HCT116 (cell line): ENCODE measurements around the gene RBM28. TPM values are rescaled to one million over a fixed set of nuclear protein-coding genes. Genes with fewer than 3 reads are reported as not detected.

ENCODE experiments used
- ATAC-seq: fragments of 200-7000 bp; cut with Tn5 transposase; 2 replicates; pipeline ENCODE4 v1.9.1; 2020; ENCODE audit warnings: mild to moderate bottlenecking, moderate library complexity
- BruUV-seq: library from RNA; stranded (reverse); fragments of 400-500 nt; replicated peaks from 2 replicates; lab custom pipeline; 2021; lab: Mats Ljungman, UMichigan
- CTCF ChIA-PET: fragments of 300-600 bp; sonication (Branson Sonifier 250); formaldehyde crosslinking; loops from one replicate; lab custom pipeline; 2021; ENCODE audit warnings: antibody characterized with exemption; lab: Charles Lee
- POLR2A ChIA-PET: fragments of 300-600, 350-600 bp; sonication (Branson Sonifier 250); formaldehyde crosslinking; loops from one replicate; lab custom pipeline; 2021; ENCODE audit warnings: antibody characterized with exemption; lab: Charles Lee
- RAD21 ChIA-PET, 2 experiments: fragments of 300-600 bp; sonication (Branson Sonifier 250); formaldehyde crosslinking; loops; one replicate each; lab custom pipeline; 2023; ENCODE audit warnings: low total read pairs in 2 of 2; ENCODE audit not compliant: uncharacterized antibody in 2 of 2, unreplicated experiment in 2 of 2, low non-redundant PET in 1 of 2; lab: Charles Lee
- DNase-seq: peaks from one replicate; pipeline ENCODE4 v3.0.0-alpha.2; 2010; ENCODE audit warnings: low read depth, low spot score
- H2AFZ ChIP-seq: fragments of 200-600 bp; shearing (Covaris generic), sonication (generic); 2 replicates; pipeline ENCODE4 v1.6.1; 2017; ENCODE audit warnings: low read depth, mixed run types, mixed read lengths, antibody characterized with exemption, low read length; ENCODE audit not compliant: poor library complexity, severe bottlenecking
- H3K27ac ChIP-seq: 2 replicates; pipeline ENCODE4 v1.5.1; 2012; ENCODE audit warnings: low read depth, low read length
- H3K27me3 ChIP-seq: fragments of 200-600 bp; sonication (generic); 2 replicates; pipeline ENCODE4 v1.6.1; 2016; ENCODE audit warnings: mixed run types, low read length, mixed read lengths; ENCODE audit not compliant: insufficient read depth
- H3K36me3 ChIP-seq, 2 experiments: fragments of 200-500 bp in 1 of 2; fragments of 200-600 bp in 1 of 2; sonication (Bioruptor generic) in 1 of 2; sonication (generic) in 1 of 2; 2 replicates each; pipeline versions ENCODE4 v1.5.1 to v1.6.1; 2014 to 2016; ENCODE audit warnings: low read length in 2 of 2, inconsistent platforms in 1 of 2, mixed read lengths in 1 of 2, mixed run types in 1 of 2; ENCODE audit not compliant: insufficient read depth in 2 of 2, control insufficient read depth in 1 of 2
- H3K4me1 ChIP-seq, 2 experiments: fragments of 200-600 bp in 1 of 2; sonication (generic) in 1 of 2; 2 replicates each; pipeline versions ENCODE4 v1.5.1 to v1.6.1; 2012 to 2017; ENCODE audit warnings: low read length in 2 of 2, inconsistent platforms in 1 of 2, mild to moderate bottlenecking in 1 of 2, mixed read lengths in 1 of 2, mixed run types in 1 of 2, moderate library complexity in 1 of 2; ENCODE audit not compliant: insufficient read depth in 2 of 2, control insufficient read depth in 1 of 2
- H3K4me2 ChIP-seq: fragments of 200-600 bp; sonication (generic); 2 replicates; pipeline ENCODE4 v1.6.1; 2017; ENCODE audit warnings: mixed run types, low read length, mixed read lengths
- H3K4me3 ChIP-seq, 2 experiments: fragments of 200-600 bp in 1 of 2; sonication (generic) in 1 of 2; replicated peaks in 1 of 2; 2 replicates each; pipeline ENCODE4 v1.5.1; 2011 to 2016; ENCODE audit warnings: low read length in 2 of 2, control low read depth in 1 of 2, low read depth in 1 of 2, mild to moderate bottlenecking in 1 of 2, mixed read lengths in 1 of 2, mixed run types in 1 of 2
- H3K79me2 ChIP-seq: fragments of 200-600 bp; sonication (generic); 2 replicates; pipeline ENCODE4 v1.6.1; 2017; ENCODE audit warnings: mild to moderate bottlenecking, mixed run types, low read length, moderate library complexity, mixed read lengths; ENCODE audit not compliant: insufficient read depth
- H3K9ac ChIP-seq: fragments of 200-600 bp; sonication (generic); 2 replicates; pipeline ENCODE4 v1.6.1; 2016; ENCODE audit warnings: low read length, mixed read lengths
- H3K9me2 ChIP-seq: fragments of 200-600 bp; sonication (generic), shearing (Covaris generic); 2 replicates; pipeline ENCODE4 v1.6.1; 2017; ENCODE audit warnings: mixed run types, mild to moderate bottlenecking, moderate library complexity; ENCODE audit not compliant: insufficient read depth
- H3K9me3 ChIP-seq, 2 experiments: fragments of 200-500 bp in 1 of 2; fragments of 200-600 bp in 1 of 2; sonication (Bioruptor generic) in 1 of 2; sonication (generic) in 1 of 2; 2 replicates each; pipeline ENCODE4 v1.6.1; 2014 to 2017; ENCODE audit warnings: low read length in 2 of 2, mixed read lengths in 2 of 2, inconsistent platforms in 1 of 2, low read depth in 1 of 2, mild to moderate bottlenecking in 1 of 2, mixed run types in 1 of 2, moderate library complexity in 1 of 2; ENCODE audit not compliant: control insufficient read depth in 1 of 2, insufficient read depth in 1 of 2
- H4K20me1 ChIP-seq: fragments of 200-600 bp; sonication (generic), shearing (Covaris generic); 2 replicates; pipeline ENCODE4 v1.6.1; 2017; ENCODE audit warnings: mixed run types, mild to moderate bottlenecking, moderate library complexity; ENCODE audit not compliant: insufficient read depth
- CBX3 ChIP-seq: IDR thresholded peaks from 2 replicates; pipeline ENCODE4 v1.6.1; 2012; ENCODE audit warnings: low read depth
- ELF1 ChIP-seq: IDR thresholded peaks from 2 replicates; pipeline ENCODE4 v1.6.1; 2012; ENCODE audit warnings: low read depth, borderline replicate concordance
- EZH2phosphoT487 ChIP-seq: fragments of 200-600 bp; IDR thresholded peaks from 2 replicates; pipeline ENCODE4 v1.6.1; 2018; ENCODE audit warnings: antibody characterized with exemption, borderline replicate concordance
- FOSL1 ChIP-seq: IDR thresholded peaks from 2 replicates; pipeline ENCODE4 v1.6.1; 2012; ENCODE audit warnings: low read depth
- JUND ChIP-seq: IDR thresholded peaks from 2 replicates; pipeline ENCODE4 v1.6.1; 2012
- POLR2A ChIP-seq: IDR thresholded peaks from 2 replicates; pipeline ENCODE4 v1.7.0; 2011; ENCODE audit warnings: borderline replicate concordance; ENCODE audit not compliant: insufficient read depth, insufficient read length; ENCODE audit errors: extremely low read depth
- POLR2AphosphoS5 ChIP-seq: IDR thresholded peaks from 2 replicates; pipeline ENCODE4 v1.6.1; 2011; ENCODE audit warnings: mild to moderate bottlenecking, low read depth, low read length, moderate library complexity
- RAD21 ChIP-seq: IDR thresholded peaks from 2 replicates; pipeline ENCODE4 v1.6.1; 2012; ENCODE audit warnings: low read depth, mild to moderate bottlenecking
- SIN3A ChIP-seq: IDR thresholded peaks from 2 replicates; pipeline ENCODE4 v1.6.1; 2012; ENCODE audit warnings: low read depth
- SP1 ChIP-seq: IDR thresholded peaks from 2 replicates; pipeline ENCODE4 v1.6.1; 2012; ENCODE audit warnings: low read depth
- SRF ChIP-seq: IDR thresholded peaks from 2 replicates; pipeline ENCODE4 v1.6.1; 2012; ENCODE audit warnings: low read depth
- TCF7L2 ChIP-seq: IDR thresholded peaks from 2 replicates; pipeline ENCODE4 v1.7.0; 2011; ENCODE audit warnings: borderline replicate concordance, inconsistent platforms; ENCODE audit not compliant: insufficient read depth, insufficient read length; ENCODE audit errors: extremely low read depth
- YY1 ChIP-seq: IDR thresholded peaks from 2 replicates; pipeline ENCODE4 v1.6.1; 2011; ENCODE audit warnings: low read length, low read depth, moderate library complexity, mild to moderate bottlenecking; ENCODE audit not compliant: insufficient replicate concordance; ENCODE audit errors: extremely low read depth
- ZBTB33 ChIP-seq: IDR thresholded peaks from 2 replicates; pipeline ENCODE4 v1.6.1; 2011; ENCODE audit warnings: mild to moderate bottlenecking, low read length, moderate library complexity; ENCODE audit not compliant: insufficient replicate concordance; ENCODE audit errors: extremely low read depth
- ZFX ChIP-seq: fragments of 450-650 bp; IDR thresholded peaks from 2 replicates; pipeline ENCODE4 v1.6.1; 2017
- ZNF274 ChIP-seq: fragments of 200-500 bp; sonication (Bioruptor generic); IDR thresholded peaks from 2 replicates; pipeline ENCODE4 v1.6.1; 2014; ENCODE audit warnings: mild to moderate bottlenecking, low read depth, low read length, inconsistent platforms
- intact Hi-C: fragments of 100-400 bp; cut with micrococcal nuclease; formaldehyde crosslinking; loops from 2 replicates; pipeline ENCODE4 v1.10.0; 2022
- total RNA-seq: library from RNA; stranded (reverse); gene quantifications from one replicate; pipeline ENCODE4 v1.2.1, GENCODE V29; 2021; ENCODE audit not compliant: unreplicated experiment
- TF ChIP-seq, protein P1 (sequence below): IDR thresholded peaks from 2 replicates; pipeline ENCODE4 v1.6.1; 2012
- TF ChIP-seq, protein P2 (sequence below): IDR thresholded peaks from 2 replicates; pipeline ENCODE4 v1.6.1; 2012

RBM28 gene
- total RNA-seq, 1 experiment from 2014 or later = 66.3 TPM

- Histone ChIP-seq H3K4me3 (no peak overlapping the region), H2AFZ (no peak overlapping the region), H3K79me2 (no peaks in the 10 kb centered on the region), H4K20me1 (no peaks in the 10 kb centered on the region), H3K4me1 (peaks cover 0 to 8% of the 10 kb centered on the region in 2 experiments; a peak in 2 of 4 replicates), H3K36me3 (no peaks in the 10 kb centered on the region), H3K9me3 (no peaks in the 10 kb centered on the region)
- no peak for DNase-seq
- intact Hi-C loops = no loop called here
- CTCF ChIA-PET = interaction anchor here (1.3 kb wide), 1 partner anchor 31 kb away, joined by 5 read pairs; no protein-coding TSS in a partner anchor
- no TSS peak for BruUV-seq
- RAD21 ChIA-PET = no interaction called here
- TF ChIP-seq POLR2AphosphoS5 (no peak), ZNF274 (no peak), CBX3 (no peak), ELF1 (no peak)
- TF ChIP-seq, protein P1, sequence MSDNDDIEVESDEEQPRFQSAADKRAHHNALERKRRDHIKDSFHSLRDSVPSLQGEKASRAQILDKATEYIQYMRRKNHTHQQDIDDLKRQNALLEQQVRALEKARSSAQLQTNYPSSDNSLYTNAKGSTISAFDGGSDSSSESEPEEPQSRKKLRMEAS = no peak
- TF ChIP-seq, all 23 proteins: peak for 0
- H3K9ac ChIP-seq = no peak overlapping the region
- no peak overlapping the region for H3K4me2 ChIP-seq
- H3K27me3 ChIP-seq = no peaks in the 10 kb centered on the region
- no peak for ATAC-seq
- POLR2A ChIA-PET = no interaction called here
- no peaks in the 10 kb centered on the region for H3K9me2 ChIP-seq
- H3K27ac ChIP-seq = no peak overlapping the region
Observed at GRCh38 chr7:128356546-128357216, 13.0 kb upstream of the RBM28 start.

DNA sequence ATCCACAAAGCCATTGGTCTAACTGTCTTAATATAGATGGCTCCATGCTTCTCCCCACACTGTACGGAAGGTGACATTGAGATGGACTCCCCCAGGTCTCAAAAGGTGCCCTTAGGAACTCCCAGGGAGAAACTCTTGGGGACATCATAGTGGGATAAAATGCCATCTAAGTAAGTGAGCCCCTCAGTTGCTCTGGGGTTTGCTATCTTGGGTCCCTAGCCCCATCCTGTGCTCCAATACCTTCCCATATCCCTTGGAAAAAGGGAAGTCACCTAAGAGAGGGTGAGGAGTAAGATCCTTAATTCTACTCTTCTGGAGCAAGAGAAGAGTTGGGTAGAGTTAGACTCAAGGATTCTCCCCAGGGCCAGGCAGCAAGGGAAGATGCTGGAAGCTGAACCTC, 9.9 kb upstream of the RBM28 start:
- ChIA-PET RAD21 (no interaction called here), POLR2A (no interaction called here), CTCF (interaction anchor here (1.7 kb wide), 1 partner anchor 28 kb away, joined by 4 read pairs; no protein-coding TSS in a partner anchor)
- H2AFZ ChIP-seq = no peak overlapping the region
- TF ChIP-seq SP1 (no peak), POLR2A (no peak), EZH2phosphoT487 (no peak), SRF (no peak), ZBTB33 (no peak), POLR2AphosphoS5 (no peak), TCF7L2 (no peak), RAD21 (no peak), SIN3A (no peak), ELF1 (no peak), ZNF274 (no peak), YY1 (no peak), JUND (no peak), FOSL1 (no peak), ZFX (no peak)
- TF ChIP-seq, protein P1 = no peak
- TF ChIP-seq, protein P2, sequence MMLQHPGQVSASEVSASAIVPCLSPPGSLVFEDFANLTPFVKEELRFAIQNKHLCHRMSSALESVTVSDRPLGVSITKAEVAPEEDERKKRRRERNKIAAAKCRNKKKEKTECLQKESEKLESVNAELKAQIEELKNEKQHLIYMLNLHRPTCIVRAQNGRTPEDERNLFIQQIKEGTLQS = no peak
- intact Hi-C loops = no loop called here
- no peak for DNase-seq
- no peaks in the 10 kb centered on the region for H3K27me3 ChIP-seq
- no peak overlapping the region for H3K27ac ChIP-seq
- no peaks in the 10 kb centered on the region for H4K20me1 ChIP-seq
- H3K9me2 ChIP-seq = no peaks in the 10 kb centered on the region
- no peak overlapping the region for H3K4me2 ChIP-seq
- no peaks in the 10 kb centered on the region for H3K79me2 ChIP-seq
- no peaks in the 10 kb centered on the region for H3K36me3 ChIP-seq
- ATAC-seq = no peak
- no TSS peak for BruUV-seq
- no peaks in the 10 kb centered on the region for H3K9me3 ChIP-seq
- H3K4me1 ChIP-seq = no peaks in the 10 kb centered on the region
- H3K4me3 ChIP-seq = no peak overlapping the region
- H3K9ac ChIP-seq = no peak overlapping the region
